ENCODE measurements around the gene PRKN.

Gene PRKN

DNA sequence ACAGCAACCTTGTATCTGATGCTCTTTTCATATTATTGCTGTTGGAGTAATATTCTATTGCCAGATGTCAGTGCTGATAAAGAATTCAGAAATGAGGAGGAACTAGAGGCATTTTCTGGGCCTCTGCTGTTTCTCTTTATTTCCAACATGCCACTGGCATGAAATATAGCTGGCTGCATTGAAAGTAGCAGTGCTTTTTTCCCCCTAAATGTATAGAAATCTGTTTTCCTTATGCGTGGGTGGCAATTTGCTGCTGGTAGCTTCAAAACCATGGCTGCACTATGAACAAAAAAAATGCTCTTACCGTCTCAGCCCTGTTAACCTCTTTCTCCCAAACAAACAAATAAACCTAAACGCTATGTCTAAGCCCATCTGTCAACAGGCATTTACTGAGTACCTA lies 1011.4 kb downstream of the PRKN start:
- H3K27ac ChIP-seq (ENCODE audit: low read length) = no peak overlapping the region
- no peak overlapping the region for H3K9ac ChIP-seq (ENCODE audit: low read length in 2 of 2)
- no peaks in the 10 kb centered on the region for H3K27me3 ChIP-seq (ENCODE audit: control insufficient read depth in 1 of 2, insufficient read depth in 2 of 2, low read length in 2 of 2)
- no peaks in the 10 kb centered on the region for H3K36me3 ChIP-seq (ENCODE audit: control insufficient read depth in 2 of 2, insufficient read depth in 2 of 2, low read length in 2 of 2)
- no peaks in the 10 kb centered on the region for H3K4me1 ChIP-seq (ENCODE audit: control insufficient read depth, insufficient read depth, low read length)
- no peak overlapping the region for H3K4me3 ChIP-seq (ENCODE audit: low read length in 2 of 2)
- H3K9me3 ChIP-seq (ENCODE audit: control insufficient read depth in 2 of 2, low read length in 2 of 2) = no peaks in the 10 kb centered on the region

DNA sequence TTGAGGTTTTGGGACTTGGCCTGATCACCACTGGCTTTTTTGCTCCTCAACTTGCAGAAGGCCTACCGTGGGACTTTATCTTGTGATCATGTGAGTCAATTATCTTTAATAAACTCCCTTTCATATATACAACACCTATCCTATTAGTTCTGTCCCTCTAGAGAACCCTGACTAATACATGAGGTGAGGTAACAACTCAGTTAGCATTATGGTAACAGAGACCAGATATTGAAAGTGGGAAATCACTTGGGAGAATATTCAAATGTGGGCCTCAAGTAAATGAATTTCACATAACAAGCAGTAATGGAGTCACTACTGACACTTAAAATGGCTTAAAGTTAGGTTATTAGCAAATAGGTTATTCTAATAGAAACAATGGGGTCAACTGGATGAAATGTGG lies 1015.6 kb downstream of the PRKN start:
- Histone ChIP-seq H3K27me3 (ENCODE audit: control insufficient read depth in 1 of 2, insufficient read depth in 2 of 2, low read length in 2 of 2) (no peaks in the 10 kb centered on the region), H3K4me1 (ENCODE audit: control insufficient read depth, insufficient read depth, low read length) (no peaks in the 10 kb centered on the region), H3K36me3 (ENCODE audit: control insufficient read depth in 2 of 2, insufficient read depth in 2 of 2, low read length in 2 of 2) (no peaks in the 10 kb centered on the region), H3K4me3 (ENCODE audit: low read length in 2 of 2) (no peak overlapping the region), H3K27ac (ENCODE audit: low read length) (no peak overlapping the region), H3K9ac (ENCODE audit: low read length in 2 of 2) (no peak overlapping the region), H3K9me3 (ENCODE audit: control insufficient read depth in 2 of 2, low read length in 2 of 2) (no peaks in the 10 kb centered on the region)

DNA sequence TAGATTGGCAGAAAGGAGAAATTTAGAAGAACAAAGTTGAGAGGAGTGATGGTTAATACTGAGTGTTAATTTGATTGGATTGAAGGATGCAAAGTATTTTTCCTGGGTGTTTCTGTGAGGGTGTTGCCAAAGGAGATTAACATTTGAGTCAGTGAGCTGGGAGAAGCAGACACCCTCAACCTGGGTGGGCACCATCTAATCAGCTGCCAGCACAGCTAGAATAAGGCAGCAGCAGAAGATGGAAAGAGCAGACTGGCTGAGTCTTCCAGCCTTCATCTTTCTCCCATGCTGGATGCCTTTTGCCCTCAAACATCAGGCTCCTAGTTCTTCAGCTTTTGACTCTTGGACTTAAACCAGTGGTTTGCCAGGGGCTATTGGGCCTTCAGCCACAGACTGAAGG lies 1016.1 kb downstream of the PRKN start:
- H3K4me1 ChIP-seq (ENCODE audit: control insufficient read depth, insufficient read depth, low read length) = no peaks in the 10 kb centered on the region
- no peaks in the 10 kb centered on the region for H3K36me3 ChIP-seq (ENCODE audit: control insufficient read depth in 2 of 2, insufficient read depth in 2 of 2, low read length in 2 of 2)
- H3K4me3 ChIP-seq (ENCODE audit: low read length in 2 of 2) = no peak overlapping the region
- H3K27me3 ChIP-seq (ENCODE audit: control insufficient read depth in 1 of 2, insufficient read depth in 2 of 2, low read length in 2 of 2) = no peaks in the 10 kb centered on the region
- no peak overlapping the region for H3K9ac ChIP-seq (ENCODE audit: low read length in 2 of 2)
- no peaks in the 10 kb centered on the region for H3K9me3 ChIP-seq (ENCODE audit: control insufficient read depth in 2 of 2, low read length in 2 of 2)
- no peak overlapping the region for H3K27ac ChIP-seq (ENCODE audit: low read length)

DNA sequence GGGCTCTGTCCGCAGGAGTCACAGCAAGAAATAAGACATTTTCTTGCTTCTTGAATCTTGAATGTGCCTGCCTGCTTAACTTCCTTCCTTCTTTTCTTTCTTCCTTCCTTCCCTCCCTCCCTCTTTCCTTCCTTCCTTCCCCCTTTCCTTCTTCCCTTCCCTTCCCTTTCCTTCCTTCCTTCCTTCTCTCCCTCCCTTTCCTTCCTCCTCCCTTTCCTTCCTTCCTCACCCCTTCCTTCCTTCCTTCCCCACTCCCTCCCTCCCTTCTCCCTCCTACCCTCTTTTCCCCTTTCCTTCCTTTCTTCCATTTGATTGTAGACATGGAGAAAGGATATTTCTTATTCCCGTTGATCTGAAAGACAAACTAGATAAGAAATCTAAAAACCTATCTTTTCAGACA lies 1016.9 kb downstream of the PRKN start:
- H3K36me3 ChIP-seq (ENCODE audit: control insufficient read depth in 2 of 2, insufficient read depth in 2 of 2, low read length in 2 of 2) = no peaks in the 10 kb centered on the region
- no peak overlapping the region for H3K9ac ChIP-seq (ENCODE audit: low read length in 2 of 2)
- no peaks in the 10 kb centered on the region for H3K4me1 ChIP-seq (ENCODE audit: control insufficient read depth, insufficient read depth, low read length)
- H3K4me3 ChIP-seq (ENCODE audit: low read length in 2 of 2) = no peak overlapping the region
- H3K27ac ChIP-seq (ENCODE audit: low read length) = no peak overlapping the region
- no peaks in the 10 kb centered on the region for H3K9me3 ChIP-seq (ENCODE audit: control insufficient read depth in 2 of 2, low read length in 2 of 2)
- no peaks in the 10 kb centered on the region for H3K27me3 ChIP-seq (ENCODE audit: control insufficient read depth in 1 of 2, insufficient read depth in 2 of 2, low read length in 2 of 2)

DNA sequence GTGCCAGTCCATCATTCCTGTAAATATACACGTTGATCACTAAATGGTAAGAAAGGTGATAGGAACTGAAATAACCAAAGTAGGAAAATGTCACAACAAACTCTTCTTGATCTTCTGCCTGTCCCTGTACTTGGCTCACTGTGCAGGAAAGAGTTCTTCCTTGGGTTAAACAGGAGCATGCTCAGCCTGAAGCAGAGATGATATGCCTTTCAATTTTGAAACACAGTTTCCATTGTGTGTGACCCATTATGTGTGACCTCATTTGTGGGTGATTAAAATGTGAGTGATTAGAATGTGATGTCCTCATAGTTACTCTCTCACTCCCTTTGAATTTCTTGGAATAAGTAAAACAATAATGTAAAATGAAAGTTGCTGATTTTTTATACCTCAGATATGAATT lies 1026.5 kb downstream of the PRKN start:
- no peaks in the 10 kb centered on the region for H3K4me1 ChIP-seq (ENCODE audit: control insufficient read depth, insufficient read depth, low read length)
- no peaks in the 10 kb centered on the region for H3K36me3 ChIP-seq (ENCODE audit: control insufficient read depth in 2 of 2, insufficient read depth in 2 of 2, low read length in 2 of 2)

DNA sequence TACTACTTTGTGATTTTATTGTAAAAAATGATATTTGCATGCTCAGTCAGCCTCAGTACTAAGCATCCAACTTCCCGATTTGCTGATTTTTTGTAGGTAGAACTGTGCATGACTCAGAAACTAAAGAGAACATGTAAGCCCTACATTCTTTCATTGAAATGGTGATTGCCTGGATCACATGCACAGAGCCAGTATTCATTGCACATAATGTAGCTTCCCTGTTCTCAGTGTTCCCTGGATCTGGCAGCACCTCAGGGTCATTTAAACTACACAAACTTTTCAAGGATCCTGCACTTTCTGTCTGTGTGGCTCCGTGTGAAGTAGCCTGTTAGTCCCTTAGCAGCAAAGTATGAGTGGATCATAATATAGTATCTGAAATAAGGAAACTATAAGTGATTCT lies 1030.8 kb downstream of the PRKN start:
- H3K36me3 ChIP-seq (ENCODE audit: control insufficient read depth in 2 of 2, insufficient read depth in 2 of 2, low read length in 2 of 2) = no peaks in the 10 kb centered on the region
- H3K9ac ChIP-seq (ENCODE audit: low read length in 2 of 2) = no peak overlapping the region
- no peak overlapping the region for H3K4me3 ChIP-seq (ENCODE audit: low read length in 2 of 2)
- no peak overlapping the region for H3K27ac ChIP-seq (ENCODE audit: low read length)
- H3K4me1 ChIP-seq (ENCODE audit: control insufficient read depth, insufficient read depth, low read length) = no peaks in the 10 kb centered on the region
- H3K9me3 ChIP-seq (ENCODE audit: control insufficient read depth in 2 of 2, low read length in 2 of 2) = no peaks in the 10 kb centered on the region
- H3K27me3 ChIP-seq (ENCODE audit: control insufficient read depth in 1 of 2, insufficient read depth in 2 of 2, low read length in 2 of 2) = no peaks in the 10 kb centered on the region

More for the DNA sequence above, 1026.5 kb downstream of the PRKN start:
- H3K27ac ChIP-seq (ENCODE audit: low read length) = no peak overlapping the region
- no peaks in the 10 kb centered on the region for H3K9me3 ChIP-seq (ENCODE audit: control insufficient read depth in 2 of 2, low read length in 2 of 2)
- H3K9ac ChIP-seq (ENCODE audit: low read length in 2 of 2) = no peak overlapping the region
- no peak overlapping the region for H3K4me3 ChIP-seq (ENCODE audit: low read length in 2 of 2)
- no peaks in the 10 kb centered on the region for H3K27me3 ChIP-seq (ENCODE audit: control insufficient read depth in 1 of 2, insufficient read depth in 2 of 2, low read length in 2 of 2)

DNA sequence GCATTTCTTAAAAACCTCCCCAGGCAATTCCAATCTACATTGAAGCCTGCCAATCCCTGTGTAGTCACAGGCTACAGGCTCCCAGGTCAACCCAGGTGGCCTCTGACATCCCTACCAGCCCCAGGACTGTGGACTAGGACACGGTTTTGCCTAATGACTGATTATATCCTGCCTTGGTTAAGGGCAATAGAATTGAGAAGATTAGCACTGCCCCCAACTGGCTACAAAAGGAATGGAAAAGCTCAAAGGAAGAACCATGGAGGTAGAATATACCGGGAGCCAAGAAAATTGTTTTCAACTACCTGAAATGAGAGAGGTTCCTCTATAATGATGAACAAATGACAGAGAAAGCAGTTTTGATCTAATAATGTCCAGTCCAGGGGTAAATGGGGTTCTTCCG lies 1032.6 kb downstream of the PRKN start:
- H3K27me3 ChIP-seq (ENCODE audit: control insufficient read depth in 1 of 2, insufficient read depth in 2 of 2, low read length in 2 of 2) = no peaks in the 10 kb centered on the region
- no peak overlapping the region for H3K9ac ChIP-seq (ENCODE audit: low read length in 2 of 2)
- no peaks in the 10 kb centered on the region for H3K36me3 ChIP-seq (ENCODE audit: control insufficient read depth in 2 of 2, insufficient read depth in 2 of 2, low read length in 2 of 2)
- H3K4me3 ChIP-seq (ENCODE audit: low read length in 2 of 2) = no peak overlapping the region
- no peaks in the 10 kb centered on the region for H3K9me3 ChIP-seq (ENCODE audit: control insufficient read depth in 2 of 2, low read length in 2 of 2)
- H3K4me1 ChIP-seq (ENCODE audit: control insufficient read depth, insufficient read depth, low read length) = no peaks in the 10 kb centered on the region
- H3K27ac ChIP-seq (ENCODE audit: low read length) = no peak overlapping the region

DNA sequence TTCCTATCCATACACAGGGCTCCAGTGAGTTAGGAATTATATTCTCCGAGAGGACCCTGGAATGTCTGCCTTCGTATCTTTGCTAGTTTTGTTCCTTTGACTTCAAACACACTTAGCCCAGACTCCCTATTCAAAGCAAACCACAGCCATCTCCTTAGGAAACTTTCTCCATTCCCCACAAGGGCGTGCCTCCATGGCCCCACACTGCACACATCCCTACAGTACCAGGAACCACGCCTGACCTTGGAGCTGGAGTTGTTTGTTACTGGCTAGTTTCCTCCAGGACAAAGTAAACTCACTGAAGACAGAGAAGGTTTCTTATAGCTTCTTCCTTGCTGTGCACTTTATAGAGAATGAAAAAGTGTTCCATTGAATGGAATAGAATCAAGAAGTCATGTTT lies 1040.9 kb downstream of the PRKN start:
- no peaks in the 10 kb centered on the region for H3K27me3 ChIP-seq (ENCODE audit: control insufficient read depth in 1 of 2, insufficient read depth in 2 of 2, low read length in 2 of 2)
- H3K4me3 ChIP-seq (ENCODE audit: low read length in 2 of 2) = no peak overlapping the region
- H3K9me3 ChIP-seq (ENCODE audit: control insufficient read depth in 2 of 2, low read length in 2 of 2) = no peaks in the 10 kb centered on the region
- no peak overlapping the region for H3K27ac ChIP-seq (ENCODE audit: low read length)
- no peaks in the 10 kb centered on the region for H3K4me1 ChIP-seq (ENCODE audit: control insufficient read depth, insufficient read depth, low read length)
- no peak overlapping the region for H3K9ac ChIP-seq (ENCODE audit: low read length in 2 of 2)
- H3K36me3 ChIP-seq (ENCODE audit: control insufficient read depth in 2 of 2, insufficient read depth in 2 of 2, low read length in 2 of 2) = no peaks in the 10 kb centered on the region

DNA sequence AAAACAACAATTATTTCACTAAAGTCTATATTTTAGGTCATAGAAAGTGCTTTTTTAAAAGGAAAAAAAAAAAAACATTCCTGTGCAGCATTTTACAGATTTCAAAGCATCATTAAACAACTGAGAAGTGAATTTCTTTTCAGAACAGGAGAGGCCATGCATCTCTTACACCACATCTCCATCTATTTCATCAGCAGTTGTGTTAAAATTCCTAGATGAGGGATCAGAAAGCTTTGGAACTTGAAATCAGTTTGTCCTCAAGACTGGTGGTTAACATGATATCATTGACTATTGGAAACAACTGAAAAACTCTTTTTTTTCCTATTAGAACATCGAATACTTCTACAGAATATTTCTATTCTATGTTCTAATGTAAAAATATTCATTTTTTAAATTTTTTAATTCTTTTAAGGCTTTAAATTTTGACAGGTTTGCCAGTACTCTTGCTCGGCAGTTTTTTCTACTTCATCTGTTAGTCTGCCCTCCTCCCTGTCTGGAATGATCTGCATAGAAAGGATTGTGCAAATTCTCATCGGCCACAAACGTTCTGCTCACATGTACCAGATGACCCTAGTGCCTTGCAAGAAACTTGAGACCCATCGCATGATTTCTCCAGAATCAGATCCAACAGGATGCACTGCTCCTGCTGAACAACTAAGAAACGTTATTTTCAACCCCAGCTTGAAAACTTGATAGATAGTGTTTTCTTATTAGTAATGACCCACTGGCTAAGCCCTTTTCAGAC lies 1042.7 kb downstream of the PRKN start:
- H3K4me1 ChIP-seq (ENCODE audit: control insufficient read depth, insufficient read depth, low read length) = no peaks in the 10 kb centered on the region
- H3K27me3 ChIP-seq (ENCODE audit: control insufficient read depth in 1 of 2, insufficient read depth in 2 of 2, low read length in 2 of 2) = no peaks in the 10 kb centered on the region
- H3K9ac ChIP-seq (ENCODE audit: low read length in 2 of 2) = no peak overlapping the region
- H3K4me3 ChIP-seq (ENCODE audit: low read length in 2 of 2) = no peak overlapping the region
- no peaks in the 10 kb centered on the region for H3K36me3 ChIP-seq (ENCODE audit: control insufficient read depth in 2 of 2, insufficient read depth in 2 of 2, low read length in 2 of 2)
- no peaks in the 10 kb centered on the region for H3K9me3 ChIP-seq (ENCODE audit: control insufficient read depth in 2 of 2, low read length in 2 of 2)
- H3K27ac ChIP-seq (ENCODE audit: low read length) = no peak overlapping the region

DNA sequence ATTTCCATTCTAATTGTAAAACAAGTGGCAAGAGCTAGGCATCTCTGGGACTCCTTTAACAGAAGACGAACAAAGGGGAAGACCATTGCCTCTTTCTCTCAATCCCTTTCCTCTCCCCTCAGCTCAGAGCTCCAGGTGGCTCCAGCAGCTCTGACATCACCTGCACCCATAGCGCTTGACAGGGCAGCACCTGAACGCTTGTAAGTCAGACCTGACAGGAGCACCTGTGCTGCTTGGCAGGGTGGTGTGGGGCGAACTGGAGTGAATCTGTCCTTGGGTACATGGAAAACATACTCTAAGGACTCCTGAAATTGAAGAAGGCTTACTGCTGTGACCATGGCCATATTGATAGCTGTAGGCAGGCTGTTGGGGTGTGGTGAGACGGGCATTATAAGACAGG lies 1044.2 kb downstream of the PRKN start:
- H3K4me1 ChIP-seq (ENCODE audit: control insufficient read depth, insufficient read depth, low read length) = no peaks in the 10 kb centered on the region
- no peaks in the 10 kb centered on the region for H3K36me3 ChIP-seq (ENCODE audit: control insufficient read depth in 2 of 2, insufficient read depth in 2 of 2, low read length in 2 of 2)
- H3K4me3 ChIP-seq (ENCODE audit: low read length in 2 of 2) = no peak overlapping the region
- no peak overlapping the region for H3K9ac ChIP-seq (ENCODE audit: low read length in 2 of 2)
- H3K9me3 ChIP-seq (ENCODE audit: control insufficient read depth in 2 of 2, low read length in 2 of 2) = no peaks in the 10 kb centered on the region
- no peak overlapping the region for H3K27ac ChIP-seq (ENCODE audit: low read length)
- H3K27me3 ChIP-seq (ENCODE audit: control insufficient read depth in 1 of 2, insufficient read depth in 2 of 2, low read length in 2 of 2) = no peaks in the 10 kb centered on the region

DNA sequence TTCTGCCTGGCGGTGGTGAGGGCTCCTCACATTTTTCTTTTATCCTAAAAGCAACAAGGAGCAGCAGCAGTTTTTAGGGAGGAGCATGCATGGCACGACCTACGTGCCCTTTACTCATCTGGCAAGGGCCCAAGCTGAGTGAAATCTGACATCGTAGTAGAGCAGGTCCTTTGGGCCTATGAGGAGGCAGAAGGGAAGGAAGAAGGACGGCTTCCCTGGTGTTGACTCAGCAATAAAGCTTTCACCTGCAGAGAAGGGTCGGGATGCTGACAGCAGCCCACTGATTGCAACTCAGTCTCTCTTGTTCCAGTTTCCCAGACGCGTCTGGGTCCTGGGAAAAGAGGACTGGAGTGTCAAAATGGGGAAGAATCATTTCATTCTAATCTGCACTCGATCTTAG lies 1044.6 kb downstream of the PRKN start:
- Histone ChIP-seq H3K27me3 (ENCODE audit: control insufficient read depth in 1 of 2, insufficient read depth in 2 of 2, low read length in 2 of 2) (no peaks in the 10 kb centered on the region), H3K36me3 (ENCODE audit: control insufficient read depth in 2 of 2, insufficient read depth in 2 of 2, low read length in 2 of 2) (no peaks in the 10 kb centered on the region), H3K9me3 (ENCODE audit: control insufficient read depth in 2 of 2, low read length in 2 of 2) (no peaks in the 10 kb centered on the region), H3K4me3 (ENCODE audit: low read length in 2 of 2) (no peak overlapping the region), H3K9ac (ENCODE audit: low read length in 2 of 2) (no peak overlapping the region), H3K27ac (ENCODE audit: low read length) (no peak overlapping the region), H3K4me1 (ENCODE audit: control insufficient read depth, insufficient read depth, low read length) (no peaks in the 10 kb centered on the region)
